ENCODE results near the gene ABCD3.

- TF ChIP-seq EZH2 (IDR thresholded peaks at IDR 0.05; ENCODE audit: borderline replicate concordance, insufficient read depth, low read length, poor library complexity, severe bottlenecking) (no peak), MXI1 (conservative IDR thresholded peaks at IDR 0.05; ENCODE audit: poor library complexity, severe bottlenecking) (no peak), EP300 (conservative IDR thresholded peaks at IDR 0.05; ENCODE audit: poor library complexity, severe bottlenecking) (no peak), RAD21 (conservative IDR thresholded peaks at IDR 0.05) (no peak), TAF1 (IDR thresholded peaks at IDR 0.05; ENCODE audit: low read depth) (no peak), POLR2AphosphoS5 (IDR thresholded peaks at IDR 0.05) (no peak)
- TF ChIP-seq, protein P1, sequence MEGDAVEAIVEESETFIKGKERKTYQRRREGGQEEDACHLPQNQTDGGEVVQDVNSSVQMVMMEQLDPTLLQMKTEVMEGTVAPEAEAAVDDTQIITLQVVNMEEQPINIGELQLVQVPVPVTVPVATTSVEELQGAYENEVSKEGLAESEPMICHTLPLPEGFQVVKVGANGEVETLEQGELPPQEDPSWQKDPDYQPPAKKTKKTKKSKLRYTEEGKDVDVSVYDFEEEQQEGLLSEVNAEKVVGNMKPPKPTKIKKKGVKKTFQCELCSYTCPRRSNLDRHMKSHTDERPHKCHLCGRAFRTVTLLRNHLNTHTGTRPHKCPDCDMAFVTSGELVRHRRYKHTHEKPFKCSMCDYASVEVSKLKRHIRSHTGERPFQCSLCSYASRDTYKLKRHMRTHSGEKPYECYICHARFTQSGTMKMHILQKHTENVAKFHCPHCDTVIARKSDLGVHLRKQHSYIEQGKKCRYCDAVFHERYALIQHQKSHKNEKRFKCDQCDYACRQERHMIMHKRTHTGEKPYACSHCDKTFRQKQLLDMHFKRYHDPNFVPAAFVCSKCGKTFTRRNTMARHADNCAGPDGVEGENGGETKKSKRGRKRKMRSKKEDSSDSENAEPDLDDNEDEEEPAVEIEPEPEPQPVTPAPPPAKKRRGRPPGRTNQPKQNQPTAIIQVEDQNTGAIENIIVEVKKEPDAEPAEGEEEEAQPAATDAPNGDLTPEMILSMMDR (IDR thresholded peaks at IDR 0.05; ENCODE audit: poor library complexity, severe bottlenecking) = no peak
- TF ChIP-seq, protein P2, sequence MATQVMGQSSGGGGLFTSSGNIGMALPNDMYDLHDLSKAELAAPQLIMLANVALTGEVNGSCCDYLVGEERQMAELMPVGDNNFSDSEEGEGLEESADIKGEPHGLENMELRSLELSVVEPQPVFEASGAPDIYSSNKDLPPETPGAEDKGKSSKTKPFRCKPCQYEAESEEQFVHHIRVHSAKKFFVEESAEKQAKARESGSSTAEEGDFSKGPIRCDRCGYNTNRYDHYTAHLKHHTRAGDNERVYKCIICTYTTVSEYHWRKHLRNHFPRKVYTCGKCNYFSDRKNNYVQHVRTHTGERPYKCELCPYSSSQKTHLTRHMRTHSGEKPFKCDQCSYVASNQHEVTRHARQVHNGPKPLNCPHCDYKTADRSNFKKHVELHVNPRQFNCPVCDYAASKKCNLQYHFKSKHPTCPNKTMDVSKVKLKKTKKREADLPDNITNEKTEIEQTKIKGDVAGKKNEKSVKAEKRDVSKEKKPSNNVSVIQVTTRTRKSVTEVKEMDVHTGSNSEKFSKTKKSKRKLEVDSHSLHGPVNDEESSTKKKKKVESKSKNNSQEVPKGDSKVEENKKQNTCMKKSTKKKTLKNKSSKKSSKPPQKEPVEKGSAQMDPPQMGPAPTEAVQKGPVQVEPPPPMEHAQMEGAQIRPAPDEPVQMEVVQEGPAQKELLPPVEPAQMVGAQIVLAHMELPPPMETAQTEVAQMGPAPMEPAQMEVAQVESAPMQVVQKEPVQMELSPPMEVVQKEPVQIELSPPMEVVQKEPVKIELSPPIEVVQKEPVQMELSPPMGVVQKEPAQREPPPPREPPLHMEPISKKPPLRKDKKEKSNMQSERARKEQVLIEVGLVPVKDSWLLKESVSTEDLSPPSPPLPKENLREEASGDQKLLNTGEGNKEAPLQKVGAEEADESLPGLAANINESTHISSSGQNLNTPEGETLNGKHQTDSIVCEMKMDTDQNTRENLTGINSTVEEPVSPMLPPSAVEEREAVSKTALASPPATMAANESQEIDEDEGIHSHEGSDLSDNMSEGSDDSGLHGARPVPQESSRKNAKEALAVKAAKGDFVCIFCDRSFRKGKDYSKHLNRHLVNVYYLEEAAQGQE (IDR thresholded peaks at IDR 0.05; ENCODE audit: borderline replicate concordance) = no peak
Observed at GRCh38 chr1:94528299-94528698, 110.1 kb downstream of the ABCD3 start.
